ENCODE data around the gene WSCD1.

The WSCD1 gene

DNA sequence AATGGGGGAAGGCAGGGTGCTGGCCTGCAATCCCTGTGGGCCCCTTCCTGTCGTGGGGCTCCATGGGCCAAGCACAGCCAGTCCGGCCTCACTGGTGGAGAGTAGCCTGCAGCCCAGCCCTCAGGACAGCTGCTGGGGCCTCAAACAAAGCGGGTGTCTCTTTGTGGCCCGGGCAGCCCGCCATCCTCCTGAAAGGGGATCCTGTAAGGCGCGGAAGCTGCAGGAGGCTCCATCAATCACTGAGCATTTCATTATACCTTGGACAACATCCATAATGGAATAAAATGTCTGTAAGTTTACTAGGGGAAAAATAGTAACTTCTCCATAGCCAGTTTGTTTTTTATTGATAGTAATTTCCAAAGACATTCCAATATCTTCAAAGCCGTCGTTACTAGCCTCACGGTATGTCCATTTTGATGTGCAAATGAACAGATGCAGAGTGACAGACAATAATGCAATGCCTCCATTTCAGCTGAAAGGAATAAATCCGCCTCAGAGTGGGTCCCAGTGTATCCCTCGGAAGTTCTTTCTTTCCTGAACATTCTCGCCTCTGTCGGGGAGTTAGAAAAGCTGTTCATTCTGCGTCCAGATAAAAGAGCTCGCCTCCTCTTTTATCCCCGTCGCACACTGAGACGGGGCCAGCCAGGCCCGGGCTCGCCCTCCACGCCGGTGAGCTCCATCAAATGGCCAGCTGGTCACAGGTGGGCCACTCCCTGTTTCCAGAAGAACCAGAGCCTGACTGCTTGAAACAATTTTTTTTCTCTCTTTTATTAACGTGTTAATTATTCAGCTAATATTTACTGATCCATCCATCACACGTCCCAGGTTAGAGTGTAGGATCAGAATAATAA, 14.4 kb downstream of the WSCD1 start:
- DNase-seq: peak in 55 of 56 donors; percentile 12 to 96 (median 82)

- DNase-seq: no peak
Observed at GRCh38 chr17:6085812-6086211, 15.6 kb downstream of the WSCD1 start.

GRCh38 chr17:6086603-6087400, 16.6 kb downstream of the WSCD1 start:
- peak in 1 of 56 donors; percentile 14 for DNase-seq

DNA sequence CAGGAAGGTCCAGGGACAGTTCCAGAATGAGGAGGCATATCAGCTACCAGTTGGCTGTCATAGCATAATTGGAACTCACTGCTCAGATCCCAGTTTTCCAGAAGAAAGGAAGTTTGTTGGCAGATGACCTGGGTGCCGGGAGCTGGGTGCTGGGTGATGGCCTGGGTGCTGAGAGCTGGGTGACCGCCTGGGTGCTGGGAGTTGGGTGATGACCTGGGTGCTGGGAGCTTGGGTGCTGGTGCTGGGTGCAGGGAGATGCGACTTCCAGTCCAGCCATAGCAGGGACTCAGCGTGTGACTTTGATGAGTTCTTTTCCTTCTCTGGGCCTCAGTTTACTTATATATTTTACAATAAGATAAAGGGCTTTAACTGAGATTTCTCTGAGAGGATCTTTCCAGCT, 18.0 kb downstream of the WSCD1 start:
- no peak for DNase-seq

DNA sequence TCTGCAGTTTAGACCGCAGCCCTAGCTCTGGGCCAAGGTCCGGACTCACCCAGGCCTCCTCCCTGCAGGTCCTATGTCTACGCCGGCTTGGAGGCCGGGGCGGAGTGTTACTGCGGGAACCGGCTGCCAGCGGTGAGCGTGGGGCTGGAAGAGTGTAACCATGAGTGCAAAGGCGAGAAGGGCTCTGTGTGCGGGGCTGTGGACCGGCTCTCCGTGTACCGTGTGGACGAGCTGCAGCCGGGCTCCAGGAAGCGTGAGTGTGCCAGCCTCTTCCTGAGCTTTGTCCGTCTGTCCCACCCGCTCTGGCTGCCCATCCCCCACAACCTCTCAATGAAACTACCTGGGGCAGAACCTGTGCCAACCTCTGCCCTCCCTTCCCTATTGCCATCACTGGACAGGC, 20.1 kb downstream of the WSCD1 start:
- no peak for DNase-seq

DNA sequence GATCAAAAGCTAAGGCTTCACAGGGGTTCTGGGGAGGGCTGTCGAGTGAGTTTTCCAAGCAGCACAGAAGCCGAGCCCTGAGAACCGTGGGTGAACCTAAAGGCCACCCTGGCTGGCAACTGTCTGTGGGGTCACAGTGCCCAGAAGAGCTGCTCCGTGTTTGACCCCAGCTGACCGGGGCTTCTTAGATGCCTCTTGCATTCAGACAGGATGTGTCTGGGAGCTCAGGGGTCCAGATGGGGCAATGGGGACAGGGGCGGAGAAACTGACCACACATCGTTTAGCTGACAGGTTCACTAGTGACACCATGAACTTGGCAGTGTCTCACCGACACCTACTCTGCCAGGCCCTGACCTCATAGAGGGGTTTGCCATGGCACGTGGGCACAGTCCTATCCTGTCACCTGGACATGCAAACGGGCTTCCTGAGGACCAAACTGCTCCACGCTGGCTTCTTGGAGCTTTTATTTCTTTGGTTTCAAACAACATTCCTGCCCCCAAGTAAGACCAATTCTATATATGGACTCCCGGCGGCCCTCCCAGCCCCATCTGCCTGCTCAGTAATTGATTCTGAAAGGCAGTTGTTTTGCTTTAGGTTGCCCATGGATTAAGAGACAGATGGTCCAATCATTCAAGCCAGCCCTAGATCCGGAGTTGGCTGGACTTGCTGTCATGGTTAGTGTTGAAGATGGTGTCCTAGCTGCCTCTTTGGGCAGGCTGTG, 22.2 kb downstream of the WSCD1 start:
- DNase-seq: no peak

- no peak for DNase-seq
Observed at GRCh38 chr17:6092903-6093468, 22.8 kb downstream of the WSCD1 start.

- DNase-seq: no peak
Observed at GRCh38 chr17:6094453-6094852, 24.3 kb downstream of the WSCD1 start.

DNA sequence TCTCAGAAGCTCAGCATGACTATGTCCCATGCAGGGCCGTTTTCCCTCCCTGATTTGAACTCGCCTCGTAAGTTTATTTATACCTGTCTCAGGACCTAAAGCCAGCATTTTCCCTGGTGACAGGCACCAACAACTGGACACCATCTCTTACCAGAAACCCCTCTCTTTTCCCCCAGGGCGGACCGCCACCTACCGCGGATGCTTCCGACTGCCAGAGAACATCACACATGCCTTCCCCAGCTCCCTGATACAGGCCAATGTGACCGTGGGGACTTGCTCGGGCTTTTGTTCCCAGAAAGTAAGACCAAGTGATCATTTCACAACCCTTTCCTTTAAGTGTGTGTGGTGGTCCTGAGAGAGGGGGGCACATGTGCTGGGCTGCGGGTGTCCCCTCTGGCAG, 24.7 kb downstream of the WSCD1 start:
- DNase-seq: no peak

DNA sequence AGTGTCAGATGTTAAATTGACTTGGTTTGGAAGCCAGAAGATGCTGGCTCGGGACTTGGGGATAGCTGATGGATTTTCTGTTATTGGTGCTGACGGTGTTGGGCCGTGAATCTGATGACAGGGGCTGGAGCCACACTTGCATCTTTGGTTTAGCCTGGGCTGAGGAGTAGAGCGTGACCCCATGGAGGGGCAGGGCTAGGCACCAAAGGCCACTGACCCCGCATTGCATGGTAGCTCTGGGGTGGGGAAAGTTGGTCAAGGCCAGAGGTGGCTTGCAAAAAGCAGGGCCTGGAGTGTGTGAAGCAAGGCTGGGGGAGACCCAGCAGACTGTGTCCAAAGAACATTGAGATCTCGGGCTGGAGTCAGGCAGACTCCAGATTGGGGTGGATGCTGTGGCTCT, 25.3 kb downstream of the WSCD1 start:
- no peak for DNase-seq

DNA sequence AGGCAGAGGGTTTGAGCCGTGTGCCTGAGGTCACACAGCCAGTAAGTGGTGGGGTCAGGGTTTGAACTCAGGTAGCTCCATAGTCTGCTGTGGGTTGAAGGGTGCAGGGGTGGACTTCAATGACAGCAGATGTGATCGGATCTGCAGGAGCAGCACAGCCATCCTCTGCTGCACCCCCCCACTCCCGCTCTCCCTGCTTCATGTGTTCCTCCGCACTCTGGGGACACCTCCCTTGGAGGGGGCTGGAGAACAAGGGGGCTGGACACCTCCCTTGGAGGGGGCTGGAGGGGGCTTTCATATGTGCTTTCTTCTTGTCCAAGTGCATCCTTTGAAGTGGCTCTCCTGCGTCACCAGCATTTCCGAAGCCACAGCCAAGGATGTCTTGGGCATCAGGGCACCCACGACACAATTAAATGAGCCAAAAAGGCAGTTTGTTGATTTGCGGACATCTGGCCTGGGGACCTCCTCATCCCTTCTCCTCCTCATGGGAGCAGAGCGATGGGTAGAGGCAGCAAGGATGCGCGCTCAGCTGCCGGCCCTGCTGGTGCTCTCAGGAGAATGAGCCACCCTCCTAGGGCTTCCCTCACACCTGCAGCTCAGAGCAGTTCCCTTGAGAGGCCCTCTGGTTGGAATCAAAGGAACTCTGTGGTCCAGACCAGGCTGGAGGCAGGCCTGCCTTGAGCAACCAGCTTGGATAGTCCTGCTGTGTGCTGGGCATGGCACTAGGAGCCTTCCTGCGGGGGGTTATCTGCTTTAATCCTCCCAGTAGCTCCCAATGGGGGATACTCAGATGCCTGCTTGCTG, 26.2 kb downstream of the WSCD1 start:
- DNase-seq: no peak

DNA sequence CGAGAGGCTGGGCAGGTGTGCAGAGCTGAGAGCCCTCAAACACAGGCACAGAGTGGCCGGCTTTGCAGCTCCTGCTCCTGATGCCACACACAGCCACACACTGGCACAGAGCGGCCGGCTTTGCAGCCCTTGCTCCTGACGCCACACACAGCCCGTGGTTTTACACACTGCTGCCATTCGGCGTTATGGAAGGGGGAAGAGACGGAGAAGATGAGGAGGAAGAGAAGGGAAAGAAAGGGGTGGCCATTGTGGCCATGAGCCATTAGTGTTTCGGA, 26.8 kb downstream of the WSCD1 start:
- peak in 7 of 56 donors; percentile 15 to 62 (median 29) for DNase-seq

GRCh38 chr17:6098050-6098822, 28.1 kb downstream of the WSCD1 start:
- DNase-seq: no peak

DNA sequence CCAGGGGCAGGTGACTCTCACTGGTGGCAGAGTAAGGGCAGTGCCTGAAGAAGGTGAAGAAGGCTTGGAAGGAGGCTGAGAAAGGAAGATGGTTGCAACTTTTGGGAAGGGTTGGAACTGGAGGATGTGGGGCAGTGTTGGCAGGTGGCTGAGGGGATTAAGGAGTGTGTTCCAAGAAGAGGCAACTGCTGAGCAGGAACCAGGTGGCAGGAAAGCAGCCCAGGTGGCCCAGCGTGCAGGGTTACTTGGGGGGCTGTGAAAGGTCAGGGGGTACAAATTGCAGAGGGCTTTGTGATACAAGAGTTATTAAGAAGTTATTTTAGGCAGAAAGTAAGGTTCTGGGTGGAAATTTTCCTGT, 28.6 kb downstream of the WSCD1 start:
- DNase-seq: no peak

- no peak for DNase-seq
Observed at GRCh38 chr17:6099492-6099891, 29.3 kb downstream of the WSCD1 start.

DNA sequence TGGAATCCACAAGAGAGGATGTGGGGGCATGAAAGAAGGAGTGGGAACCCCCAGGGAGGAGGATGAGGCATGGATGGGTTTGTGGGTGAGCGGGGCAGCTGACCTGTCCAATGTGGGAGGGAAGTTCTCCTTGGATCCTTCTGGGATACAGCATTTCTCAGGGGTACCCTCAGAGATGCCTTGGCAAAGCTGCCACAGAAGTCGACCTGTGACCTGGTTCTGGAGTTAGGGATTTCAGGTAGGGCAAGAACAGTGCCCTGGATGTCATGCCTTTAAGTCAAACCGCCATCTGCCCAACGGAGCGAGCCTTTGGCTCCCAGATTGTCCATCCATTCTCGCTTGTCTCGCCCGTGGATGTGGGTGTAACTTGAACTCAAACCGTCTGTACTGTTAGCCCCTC, 30.0 kb downstream of the WSCD1 start:
- DNase-seq: no peak

GRCh38 chr17:6100891-6101500, 30.8 kb downstream of the WSCD1 start:
- no peak for DNase-seq

DNA sequence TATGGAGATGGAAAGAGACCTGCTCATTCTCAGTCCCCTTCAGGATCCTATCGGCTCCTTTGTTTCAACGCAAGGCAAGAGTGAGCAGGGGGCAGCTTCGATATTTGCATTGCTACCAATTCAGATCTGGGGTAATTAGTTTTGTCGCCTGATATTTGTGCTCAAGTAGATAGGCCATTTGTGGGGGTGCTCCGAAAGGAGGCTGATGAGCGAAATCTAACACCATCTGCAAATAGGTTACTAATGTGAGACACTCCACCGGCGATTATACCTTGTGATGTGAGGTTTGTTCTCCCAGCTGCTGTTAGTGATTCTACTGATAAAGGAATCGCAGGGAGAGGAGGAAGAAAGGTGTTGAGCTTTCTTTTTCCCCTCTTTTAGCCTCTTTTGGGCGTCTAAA, 31.5 kb downstream of the WSCD1 start:
- DNase-seq: no peak

- no peak for DNase-seq
Observed at GRCh38 chr17:6102615-6103014, 32.4 kb downstream of the WSCD1 start.

All from amygdala (tissue), 56 donors.